VCaP (cell line): ENCODE data around the gene THADA.

Experiments
- H3K27ac ChIP-seq: fragments of 450-650 bp; 2 replicates; pipeline ENCODE4 v1.5.1; 2017
- CTCF ChIP-seq: fragments of 450-650 bp; conservative IDR thresholded peaks from 2 replicates; pipeline ENCODE4 v1.5.1; 2017; ENCODE audit warnings: mild to moderate bottlenecking, moderate library complexity

Gene THADA

GRCh38 chr2:43265001-43265400, 330.8 kb downstream of the THADA start:
- no peak overlapping the region for H3K27ac ChIP-seq

GRCh38 chr2:43262951-43263350, 332.9 kb downstream of the THADA start:
- TF ChIP-seq CTCF = no peak
- no peak overlapping the region for H3K27ac ChIP-seq

More at GRCh38 chr2:43265001-43265400, 330.8 kb downstream of the THADA start:
- no peak for TF ChIP-seq CTCF

GRCh38 chr2:43262239-43262638, 333.6 kb downstream of the THADA start:
- no peak for TF ChIP-seq CTCF
- no peak overlapping the region for H3K27ac ChIP-seq

GRCh38 chr2:43259512-43259911, 336.3 kb downstream of the THADA start:
- no peak overlapping the region for H3K27ac ChIP-seq
- TF ChIP-seq CTCF = no peak

GRCh38 chr2:43258547-43259156, 337.2 kb downstream of the THADA start:
- no peak overlapping the region for H3K27ac ChIP-seq
- no peak for TF ChIP-seq CTCF

GRCh38 chr2:43255296-43255910, 340.4 kb downstream of the THADA start:
- H3K27ac ChIP-seq = no peak overlapping the region
- no peak for TF ChIP-seq CTCF

GRCh38 chr2:43254331-43254730, 341.5 kb downstream of the THADA start:
- no peak for TF ChIP-seq CTCF
- H3K27ac ChIP-seq = no peak overlapping the region
